ENCODE results near the gene APP.

GRCh38 chr21:25929856-25930520, 240.6 kb downstream of the APP start:
- TF ChIP-seq CTCF (IDR thresholded peaks at IDR 0.05) (no peak), ZFX (IDR thresholded peaks at IDR 0.05; ENCODE audit: borderline replicate concordance) (no peak)

All from 22Rv1 (cell line).